HUDEP-2 (cell line): Measurements from ENCODE around the gene BARX2.

Experiments
- DNase-seq, 76 experiments: peaks; one replicate each; lab custom pipeline; 2025; ENCODE audit not compliant: unreplicated experiment in 76 of 76; lab: John Stamatoyannopoulos, UW

The BARX2 gene

GRCh38 chr11:129490004-129490403 is 114.4 kb downstream of the BARX2 start:
- DNase-seq: no peak

GRCh38 chr11:129493746-129494145 is 118.1 kb downstream of the BARX2 start:
- no peak for DNase-seq
